ENCODE measurements around the gene RNF186.

- TF ChIP-seq MAX (IDR thresholded peaks at IDR 0.05) (no peak), REST (IDR thresholded peaks at IDR 0.05) (no peak), CTCF (IDR thresholded peaks at IDR 0.05; ENCODE audit: low read depth, low read length, missing input control) (no peak), ATF3 (IDR thresholded peaks at IDR 0.05) (no peak), RAD21 (IDR thresholded peaks at IDR 0.05) (no peak), SP1 (IDR thresholded peaks at IDR 0.05) (no peak)
These were observed 830 bp downstream of the RNF186 start for GRCh38 chr1:19814244-19814661.
